Neural progenitor cell (in vitro differentiated cells): ENCODE measurements around the gene TOM1. TPM values are rescaled to one million over a fixed set of nuclear protein-coding genes. Genes with fewer than 3 reads are reported as not detected.
A peak's percentile ranks its signal among the peaks of the same experiment; 100 is the strongest.

ENCODE experiments used
- DNase-seq: peaks from one replicate; pipeline ENCODE4 v3.0.0-alpha.2; 2016; ENCODE audit warnings: low spot score
- H2AFZ ChIP-seq: fragments of 200-600 bp; sonication (generic); replicated peaks from 2 replicates; pipeline ENCODE4 v1.6.1; 2016; ENCODE audit warnings: antibody characterized with exemption
- H3F3A ChIP-seq: fragments of 200-600 bp; sonication (generic); 2 replicates; pipeline ENCODE4 v1.6.1; 2016; ENCODE audit warnings: antibody characterized with exemption, low read depth
- H3K27ac ChIP-seq: fragments of 200-600 bp; sonication (generic); 2 replicates; pipeline ENCODE4 v1.5.1; 2016; ENCODE audit warnings: mild to moderate bottlenecking
- H3K27me3 ChIP-seq: fragments of 200-600 bp; sonication (generic); 2 replicates; pipeline ENCODE4 v1.6.1; 2016; ENCODE audit warnings: mild to moderate bottlenecking, moderate library complexity
- H3K36me3 ChIP-seq: fragments of 200-600 bp; sonication (generic); 2 replicates; pipeline ENCODE4 v1.5.1; 2016
- H3K4me1 ChIP-seq: fragments of 200-600 bp; sonication (generic); 2 replicates; pipeline ENCODE4 v1.6.1; 2016; ENCODE audit warnings: mixed run types
- H3K4me2 ChIP-seq: fragments of 200-600 bp; sonication (generic); 2 replicates; pipeline ENCODE4 v1.6.1; 2016
- H3K4me3 ChIP-seq: fragments of 200-600 bp; sonication (generic); 2 replicates; pipeline ENCODE4 v1.5.1; 2016
- H3K79me2 ChIP-seq: fragments of 200-600 bp; sonication (generic); 2 replicates; pipeline ENCODE4 v1.6.1; 2016; ENCODE audit warnings: low read depth
- H3K9ac ChIP-seq: fragments of 200-600 bp; sonication (generic); 2 replicates; pipeline ENCODE4 v1.6.1; 2016
- H3K9me3 ChIP-seq: fragments of 200-600 bp; sonication (generic); 2 replicates; pipeline ENCODE4 v1.5.1; 2016; ENCODE audit warnings: low read depth
- H4K20me1 ChIP-seq: fragments of 200-600 bp; sonication (generic); 2 replicates; pipeline ENCODE4 v1.6.1; 2016; ENCODE audit warnings: low read depth
- H3K27ac Mint-ChIP-seq: 3 replicates; pipeline ENCODE4 v1.8.0; 2021; ENCODE audit warnings: mixed read lengths
- H3K27me3 Mint-ChIP-seq: 2 replicates; pipeline ENCODE4 v1.8.0; 2022; ENCODE audit warnings: low read depth, mild to moderate bottlenecking, inconsistent platforms, moderate library complexity, mixed read lengths; ENCODE audit not compliant: insufficient read depth
- H3K36me3 Mint-ChIP-seq: 3 replicates; pipeline ENCODE4 v1.8.0; 2021; ENCODE audit warnings: mixed read lengths
- H3K4me1 Mint-ChIP-seq: 3 replicates; pipeline ENCODE4 v1.8.0; 2021; ENCODE audit warnings: mixed read lengths
- H3K4me3 Mint-ChIP-seq: 3 replicates; pipeline ENCODE4 v1.8.0; 2021; ENCODE audit warnings: mild to moderate bottlenecking, moderate library complexity, mixed read lengths
- H3K9me3 Mint-ChIP-seq: 3 replicates; pipeline ENCODE4 v1.8.0; 2020; ENCODE audit warnings: mixed read lengths
- EZH2 ChIP-seq: fragments of 200-600 bp; sonication (generic); IDR thresholded peaks from 2 replicates; pipeline ENCODE4 v1.6.1; 2017; ENCODE audit warnings: antibody characterized with exemption, mild to moderate bottlenecking, moderate library complexity
- EZH2phosphoT487 ChIP-seq: fragments of 200-600 bp; sonication (generic); IDR thresholded peaks from 2 replicates; pipeline ENCODE4 v1.6.1; 2017; ENCODE audit warnings: antibody characterized with exemption
- total RNA-seq: library from RNA; depleted of rRNA; stranded (reverse); fragments of >200 nt; gene quantifications from 2 replicates; pipeline ENCODE4 v1.2.3, GENCODE V29; 2015; ENCODE audit warnings: low replicate concordance
- TF ChIP-seq, protein P1 (sequence below): fragments of 200-600 bp; sonication (generic); IDR thresholded peaks from 2 replicates; pipeline ENCODE4 v1.5.1; 2017; ENCODE audit warnings: antibody characterized with exemption, mild to moderate bottlenecking

The TOM1 gene
- total RNA-seq, 1 donor from 2014 or later: 28.6 TPM

GRCh38 chr22:35348703-35349102, 49.0 kb downstream of the TOM1 start:
- no peak overlapping the region for H3K27ac ChIP-seq
- H3F3A ChIP-seq: peaks cover 28% of the 10 kb centered on the region
- H3K9me3 Mint-ChIP-seq: no peaks in the 10 kb centered on the region
- H3K9ac ChIP-seq: no peak overlapping the region
- TF ChIP-seq EZH2phosphoT487 (no peak), EZH2 (no peak)
- TF ChIP-seq, protein P1, sequence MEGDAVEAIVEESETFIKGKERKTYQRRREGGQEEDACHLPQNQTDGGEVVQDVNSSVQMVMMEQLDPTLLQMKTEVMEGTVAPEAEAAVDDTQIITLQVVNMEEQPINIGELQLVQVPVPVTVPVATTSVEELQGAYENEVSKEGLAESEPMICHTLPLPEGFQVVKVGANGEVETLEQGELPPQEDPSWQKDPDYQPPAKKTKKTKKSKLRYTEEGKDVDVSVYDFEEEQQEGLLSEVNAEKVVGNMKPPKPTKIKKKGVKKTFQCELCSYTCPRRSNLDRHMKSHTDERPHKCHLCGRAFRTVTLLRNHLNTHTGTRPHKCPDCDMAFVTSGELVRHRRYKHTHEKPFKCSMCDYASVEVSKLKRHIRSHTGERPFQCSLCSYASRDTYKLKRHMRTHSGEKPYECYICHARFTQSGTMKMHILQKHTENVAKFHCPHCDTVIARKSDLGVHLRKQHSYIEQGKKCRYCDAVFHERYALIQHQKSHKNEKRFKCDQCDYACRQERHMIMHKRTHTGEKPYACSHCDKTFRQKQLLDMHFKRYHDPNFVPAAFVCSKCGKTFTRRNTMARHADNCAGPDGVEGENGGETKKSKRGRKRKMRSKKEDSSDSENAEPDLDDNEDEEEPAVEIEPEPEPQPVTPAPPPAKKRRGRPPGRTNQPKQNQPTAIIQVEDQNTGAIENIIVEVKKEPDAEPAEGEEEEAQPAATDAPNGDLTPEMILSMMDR: no peak
- no peaks in the 10 kb centered on the region for H3K9me3 ChIP-seq
- peaks cover 10% of the 10 kb centered on the region for H3K27me3 ChIP-seq
- no peaks in the 10 kb centered on the region for H3K79me2 ChIP-seq
- H3K4me3 ChIP-seq: no peak overlapping the region
- H2AFZ ChIP-seq: no peak overlapping the region
- no peak for DNase-seq
- H4K20me1 ChIP-seq: no peaks in the 10 kb centered on the region
- peaks cover 22% of the 10 kb centered on the region for H3K4me1 Mint-ChIP-seq
- H3K27me3 Mint-ChIP-seq: peaks cover 4% of the 10 kb centered on the region
- no peak overlapping the region for H3K4me2 ChIP-seq
- no peaks in the 10 kb centered on the region for H3K36me3 Mint-ChIP-seq
- H3K4me3 Mint-ChIP-seq: no peak overlapping the region
- H3K4me1 ChIP-seq: peaks cover 15% of the 10 kb centered on the region
- no peaks in the 10 kb centered on the region for H3K36me3 ChIP-seq
- H3K27ac Mint-ChIP-seq: no peak overlapping the region

- Histone ChIP-seq H3K4me2 (no peak overlapping the region), H3K9ac (no peak overlapping the region), H3K9me3 (no peaks in the 10 kb centered on the region), H3K4me1 (peaks cover 15% of the 10 kb centered on the region), H2AFZ (no peak overlapping the region), H3K27me3 (peaks cover 10% of the 10 kb centered on the region), H3K79me2 (no peaks in the 10 kb centered on the region), H3K36me3 (no peaks in the 10 kb centered on the region), H4K20me1 (no peaks in the 10 kb centered on the region), H3K4me3 (no peak overlapping the region), H3K27ac (no peak overlapping the region), H3F3A (peaks cover 28% of the 10 kb centered on the region)
- no peak for DNase-seq
- Mint-ChIP-seq H3K27me3 (peaks cover 4% of the 10 kb centered on the region), H3K27ac (peak overlapping the region; percentile 60), H3K36me3 (no peaks in the 10 kb centered on the region), H3K9me3 (no peaks in the 10 kb centered on the region), H3K4me1 (peaks cover 22% of the 10 kb centered on the region), H3K4me3 (no peak overlapping the region)
- TF ChIP-seq EZH2phosphoT487 (no peak), EZH2 (no peak)
- TF ChIP-seq, protein P1: no peak
These were observed 49.6 kb downstream of the TOM1 start for GRCh38 chr22:35349368-35349703.

DNA sequence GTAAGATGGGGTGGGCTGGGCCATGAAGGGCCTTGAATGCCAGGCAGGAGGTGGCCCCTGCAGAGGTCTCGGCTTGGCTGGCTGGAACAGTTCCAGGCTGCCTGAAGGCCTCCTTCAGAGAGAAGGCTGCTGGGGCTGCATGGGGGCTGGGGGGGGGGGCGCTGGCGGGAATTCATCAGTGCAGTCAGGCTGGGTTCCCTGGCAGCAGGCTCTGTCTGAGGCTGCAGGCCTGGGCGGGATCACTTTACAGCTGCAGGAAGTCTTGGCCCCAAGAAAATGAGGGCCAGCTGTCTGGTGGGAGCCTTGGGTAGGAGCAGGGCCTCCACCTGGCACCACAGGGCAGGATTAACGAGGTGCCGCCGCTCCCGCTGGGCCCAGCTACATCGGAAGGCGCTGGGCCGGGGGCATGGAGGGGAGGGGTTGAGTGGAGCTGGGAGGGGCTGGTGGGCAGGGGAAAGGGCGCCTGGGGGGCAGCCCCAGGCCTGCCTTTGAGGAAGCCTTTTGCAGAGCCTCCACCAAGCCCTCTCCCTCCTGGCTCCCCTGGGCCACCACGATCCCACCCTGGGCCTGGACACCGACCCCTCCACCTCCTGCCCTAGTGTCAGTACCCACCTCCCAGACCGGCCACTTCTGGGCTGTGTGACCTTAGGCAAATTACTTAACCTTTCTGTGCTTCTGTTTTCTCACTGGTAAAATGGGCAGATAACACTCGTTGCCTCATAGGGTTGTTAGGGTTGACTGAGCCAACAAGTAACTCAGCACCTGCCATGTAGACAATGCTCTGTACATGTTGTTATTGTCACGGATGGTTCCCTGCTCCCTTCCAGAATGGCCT, 50.2 kb downstream of the TOM1 start:
- no peak overlapping the region for H3K27ac ChIP-seq
- H3K36me3 Mint-ChIP-seq: no peaks in the 10 kb centered on the region
- peaks cover 10% of the 10 kb centered on the region for H3K27me3 ChIP-seq
- no peak overlapping the region for H3K4me3 ChIP-seq
- no peaks in the 10 kb centered on the region for H3K9me3 ChIP-seq
- no peak overlapping the region for H2AFZ ChIP-seq
- peaks cover 28% of the 10 kb centered on the region for H3F3A ChIP-seq
- H3K4me1 ChIP-seq: peaks cover 15% of the 10 kb centered on the region
- H3K27ac Mint-ChIP-seq: peak overlapping the region; percentile 89
- H3K4me3 Mint-ChIP-seq: peak overlapping the region; percentile 90
- peak overlapping the region; percentile 88 for H3K4me2 ChIP-seq
- no peak overlapping the region for H3K9ac ChIP-seq
- no peaks in the 10 kb centered on the region for H3K9me3 Mint-ChIP-seq
- H3K4me1 Mint-ChIP-seq: peaks cover 22% of the 10 kb centered on the region
- H4K20me1 ChIP-seq: no peaks in the 10 kb centered on the region
- DNase-seq: peak; percentile 45
- TF ChIP-seq EZH2 (no peak), EZH2phosphoT487 (no peak)
- TF ChIP-seq, protein P1: no peak
- no peaks in the 10 kb centered on the region for H3K79me2 ChIP-seq
- peaks cover 4% of the 10 kb centered on the region for H3K27me3 Mint-ChIP-seq
- H3K36me3 ChIP-seq: no peaks in the 10 kb centered on the region
